Endothelial cell of umbilical vein (primary cell): ENCODE results near the gene COL18A1. TPM values are rescaled to one million over a fixed set of nuclear protein-coding genes. Genes with fewer than 3 reads are reported as not detected.

Experiments
- BruUV-seq: library from RNA; stranded (reverse); fragments of 400-500 nt; replicated peaks from 2 replicates; lab custom pipeline; 2021; lab: Mats Ljungman, UMichigan
- CTCF ChIA-PET: fragments of 300-600, 350-600 bp; sonication (Branson Sonifier 250); formaldehyde crosslinking; loops from one replicate; lab custom pipeline; 2021; ENCODE audit warnings: antibody characterized with exemption, inconsistent platforms; lab: Charles Lee
- POLR2A ChIA-PET: fragments of 300-600, 350-600 bp; sonication (Branson Sonifier 250); formaldehyde crosslinking; loops from one replicate; lab custom pipeline; 2021; ENCODE audit warnings: antibody characterized with exemption, inconsistent platforms; lab: Charles Lee
- DNase-seq: peaks from one replicate; pipeline ENCODE4 v3.0.0-alpha.2; 2011; ENCODE audit warnings: low read depth, low spot score
- FAIRE-seq: peaks from 2 replicates; lab custom pipeline; 2011; peaks lifted over from hg19 to GRCh38; lab: Jason Lieb, UNC
- H2AFZ ChIP-seq: 2 replicates; pipeline ENCODE4 v1.6.0; 2012; ENCODE audit warnings: low read depth, low read length, control low read depth, inconsistent platforms
- H3K27ac ChIP-seq: 2 replicates; pipeline ENCODE4 v1.5.1; 2011; ENCODE audit warnings: low read depth, mild to moderate bottlenecking, control low read depth, low read length, moderate library complexity; ENCODE audit not compliant: insufficient read depth
- H3K27me3 ChIP-seq, 2 experiments: 2 replicates each; pipeline versions ENCODE4 v1.6.0 to v1.6.1; 2011; ENCODE audit warnings: low read length in 2 of 2, mixed read lengths in 1 of 2; ENCODE audit not compliant: control insufficient read depth in 2 of 2, insufficient read depth in 2 of 2
- H3K36me3 ChIP-seq, 2 experiments: 2 replicates in 1 of 2; 3 replicates in 1 of 2; pipeline ENCODE4 v1.5.1; 2011; ENCODE audit warnings: low read length in 2 of 2, mild to moderate bottlenecking in 1 of 2, moderate library complexity in 1 of 2; ENCODE audit not compliant: control insufficient read depth in 2 of 2, insufficient read depth in 2 of 2; ENCODE audit errors: extremely low read depth in 1 of 2
- H3K4me1 ChIP-seq: 3 replicates; pipeline ENCODE4 v1.5.1; 2011; ENCODE audit warnings: mild to moderate bottlenecking, low read length; ENCODE audit not compliant: control insufficient read depth, insufficient read depth; ENCODE audit errors: extremely low read depth
- H3K4me2 ChIP-seq: 2 replicates; pipeline ENCODE4 v1.6.1; 2011; ENCODE audit warnings: low read length, control low read depth, mixed read lengths; ENCODE audit not compliant: insufficient read depth
- H3K4me3 ChIP-seq, 3 experiments: fragments of 200-600 bp in 1 of 3; sonication (generic), shearing (Covaris generic) in 1 of 3; replicated peaks in 1 of 3; 2 replicates each; pipeline ENCODE4 v1.5.1; 2011 to 2016; ENCODE audit warnings: control low read depth in 3 of 3, low read length in 3 of 3, mild to moderate bottlenecking in 2 of 3, inconsistent platforms in 1 of 3, low read depth in 1 of 3, moderate library complexity in 1 of 3; ENCODE audit not compliant: insufficient read depth in 1 of 3
- H3K79me2 ChIP-seq: 2 replicates; pipeline ENCODE4 v1.6.0; 2012; ENCODE audit warnings: low read length, inconsistent platforms; ENCODE audit not compliant: control insufficient read depth, insufficient read depth
- H3K9ac ChIP-seq: replicated peaks from 2 replicates; pipeline ENCODE3; 2011; ENCODE audit warnings: low read length, control low read depth; ENCODE audit not compliant: insufficient read depth; ENCODE audit errors: extremely low read depth
- H3K9me1 ChIP-seq: replicated peaks from 3 replicates; pipeline ENCODE4 v1.6.0; 2011; ENCODE audit warnings: mild to moderate bottlenecking, low read length; ENCODE audit not compliant: control insufficient read depth, insufficient read depth; ENCODE audit errors: extremely low read depth
- H3K9me3 ChIP-seq: replicated peaks from 2 replicates; pipeline ENCODE4 v1.5.1; 2012; ENCODE audit warnings: low read length, inconsistent platforms; ENCODE audit not compliant: control insufficient read depth, insufficient read depth
- H4K20me1 ChIP-seq: replicated peaks from 2 replicates; pipeline ENCODE3; 2011; ENCODE audit warnings: mild to moderate bottlenecking, low read length; ENCODE audit not compliant: control insufficient read depth, insufficient read depth; ENCODE audit errors: extremely low read depth
- CTCF ChIP-seq, 2 donors: IDR thresholded peaks; 1 replicate in 1 of 2; 2 replicates in 1 of 2; pipeline ENCODE4 v1.5.1; 2011; ENCODE audit warnings: low read length in 2 of 2, mild to moderate bottlenecking in 2 of 2, moderate library complexity in 2 of 2, control low read depth in 1 of 2, inconsistent platforms in 1 of 2, low read depth in 1 of 2; ENCODE audit not compliant: insufficient read depth in 1 of 2; ENCODE audit errors: extremely low read depth in 1 of 2
- EZH2 ChIP-seq: IDR thresholded peaks from 2 replicates; pipeline ENCODE4 v1.6.1; 2012; ENCODE audit warnings: borderline replicate concordance, low read depth, mild to moderate bottlenecking, moderate library complexity, low read length, inconsistent platforms; ENCODE audit not compliant: severe bottlenecking
- FOS ChIP-seq: IDR thresholded peaks from 2 replicates; pipeline ENCODE4 v1.6.1; 2011; ENCODE audit warnings: mild to moderate bottlenecking, low read length, moderate library complexity, borderline replicate concordance; ENCODE audit not compliant: insufficient read depth
- GATA2 ChIP-seq: IDR thresholded peaks from 2 replicates; pipeline ENCODE4 v1.7.0; 2011; ENCODE audit warnings: low read depth, mild to moderate bottlenecking, moderate library complexity, mixed read lengths, low read length; ENCODE audit not compliant: insufficient read length, insufficient read depth
- JUN ChIP-seq: IDR thresholded peaks from 2 replicates; pipeline ENCODE4 v1.6.1; 2011; ENCODE audit warnings: borderline replicate concordance, low read depth; ENCODE audit not compliant: insufficient read length, insufficient read depth
- MAX ChIP-seq: IDR thresholded peaks from 2 replicates; pipeline ENCODE4 v1.6.1; 2011; ENCODE audit not compliant: insufficient read depth, insufficient read length
- MYC ChIP-seq: IDR thresholded peaks from one replicate; pipeline ENCODE4 v1.6.1; 2011; ENCODE audit warnings: mild to moderate bottlenecking, low read depth, low read length
- POLR2A ChIP-seq: IDR thresholded peaks from 2 replicates; pipeline ENCODE4 v1.6.1; 2012; ENCODE audit warnings: low read depth, mild to moderate bottlenecking, control low read depth, low read length
- POLR2AphosphoS5 ChIP-seq: IDR thresholded peaks from 2 replicates; pipeline ENCODE4 v1.6.1; 2012; ENCODE audit warnings: low read depth, mild to moderate bottlenecking, control low read depth, low read length, moderate library complexity; ENCODE audit not compliant: insufficient read depth
- dilution Hi-C: fragments of 300-500 bp; cut with MboI; formaldehyde crosslinking; loops from one replicate; pipeline ENCODE4 v1.15.0; 2019; ENCODE audit warnings: low sequenced_read_pairs; ENCODE audit not compliant: extremely low pct_ligation_motif_present
- intact Hi-C: fragments of 100-400 bp; cut with micrococcal nuclease; formaldehyde crosslinking; loops from one replicate; pipeline ENCODE4 v1.10.0; 2022
- polyA plus RNA-seq, 4 experiments: library from polyadenylated mRNA; depleted of rRNA in 3 of 4; stranded (reverse) in 3 of 4; unstranded in 1 of 4; fragments of >200 nt; gene quantifications; 2 replicates each; pipeline versions ENCODE4 v1.2.1 to v1.2.3, GENCODE V29; 2011 to 2012; ENCODE audit warnings: missing spikeins in 1 of 4
- total RNA-seq: library from RNA; stranded (reverse); gene quantifications from 2 replicates; pipeline ENCODE4 v1.2.3, GENCODE V29; 2021

COL18A1 gene
- total and polyA plus RNA-seq, 2 donors (not counting 3 experiments of a cell fraction or from before 2014, with no cell fraction given), result 198 to 252 TPM

DNA sequence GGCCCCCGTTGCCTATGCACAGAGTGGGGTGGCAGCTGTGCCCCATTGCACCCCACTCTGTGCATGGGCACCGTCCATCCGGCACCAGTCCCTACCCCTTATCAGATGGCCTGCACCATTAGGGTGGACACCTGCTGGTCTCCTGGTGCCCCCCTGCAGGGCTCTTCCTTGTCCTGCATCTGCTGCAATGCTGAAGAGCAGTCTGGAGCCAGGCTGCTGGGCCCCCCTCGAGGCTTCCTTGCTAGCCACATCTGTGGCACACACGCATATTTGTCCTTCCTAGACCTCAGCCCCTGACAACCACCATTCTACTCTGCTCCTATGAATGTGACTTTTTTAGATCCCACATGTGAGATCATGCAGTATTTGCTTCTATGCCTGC lies 56.4 kb downstream of the COL18A1 start:
- Histone ChIP-seq H2AFZ (no peak overlapping the region), H3K79me2 (peaks cover 42% of the 10 kb centered on the region), H3K27ac (no peak overlapping the region), H3K36me3 (peaks cover 0 to 3% of the 10 kb centered on the region in 2 experiments), H3K27me3 (no peaks in the 10 kb centered on the region), H3K9ac (no peak overlapping the region), H3K4me3 (no peak overlapping the region), H3K9me3 (no peaks in the 10 kb centered on the region), H4K20me1 (no peaks in the 10 kb centered on the region), H3K4me1 (peaks cover 11% of the 10 kb centered on the region), H3K4me2 (no peak overlapping the region), H3K9me1 (no peaks in the 10 kb centered on the region)
- FAIRE-seq (no peak), DNase-seq (no peak)
- intact Hi-C loops, result no loop called here
- TF ChIP-seq JUN (no peak), GATA2 (no peak), MAX (no peak), POLR2A (no peak), FOS (no peak), CTCF (IDR thresholded peaks at IDR 0.05; ENCODE audit: extremely low read depth in 1 of 2, insufficient read depth in 1 of 2, low read depth in 1 of 2, low read length in 2 of 2) (no peak), MYC (no peak), POLR2AphosphoS5 (no peak), EZH2 (no peak)
- ChIA-PET CTCF (interaction anchor here (1.3 to 1.8 kb wide), 3 partner anchors 10 to 174 kb away, joined by 3 to 5 read pairs (median 3); partner anchors contain the start of gene POFUT2), POLR2A (no interaction called here)
- dilution Hi-C loops, result no loop called here
- no TSS peak for BruUV-seq
